Right lobe of liver (tissue), 4 donors: Measurements from ENCODE around the gene LSM3.

Experiments used
- POLR2A ChIP-seq: fragments of 450-650 bp; IDR thresholded peaks from one replicate; pipeline ENCODE4 v1.6.1; 2017; ENCODE audit warnings: antibody characterized with exemption, mild to moderate bottlenecking
- TF ChIP-seq, protein P1 (sequence below), 4 donors: fragments of 200-600 bp in 3 of 4; fragments of 450-650 bp in 1 of 4; IDR thresholded peaks; one replicate each; pipeline versions ENCODE4 v1.5.1 to v1.8.0; 2016 to 2022; ENCODE audit warnings: antibody characterized with exemption in 4 of 4, mild to moderate bottlenecking in 2 of 4
- donor health status: DM: no; HTN: no; CAD: no.
- donor health status: DM: no; HTN: no; CAD: no.
- donor health status: DM: no; HTN: yes; CAD: no.

DNA sequence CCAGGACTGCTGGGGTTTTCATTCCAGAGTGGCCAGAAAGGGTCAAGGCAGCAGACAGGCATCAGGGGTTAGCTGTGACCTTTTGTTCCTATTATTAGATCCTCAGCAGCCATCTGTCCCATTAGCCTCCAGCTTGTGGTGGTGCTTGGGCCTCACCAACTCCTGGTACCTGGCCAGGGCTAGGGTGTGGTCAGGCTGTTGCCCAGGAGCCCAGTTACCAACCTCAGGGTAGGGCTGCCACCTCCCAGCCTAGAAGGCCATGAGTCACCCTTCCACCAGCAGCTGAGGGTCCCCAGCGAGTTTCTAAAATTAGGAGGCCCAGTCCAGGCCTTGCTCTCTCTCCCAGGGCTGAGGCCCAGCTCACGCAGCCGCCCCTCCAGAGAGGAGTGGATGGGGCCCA, 41.6 kb upstream of the LSM3 start:
- TF ChIP-seq, protein P1, sequence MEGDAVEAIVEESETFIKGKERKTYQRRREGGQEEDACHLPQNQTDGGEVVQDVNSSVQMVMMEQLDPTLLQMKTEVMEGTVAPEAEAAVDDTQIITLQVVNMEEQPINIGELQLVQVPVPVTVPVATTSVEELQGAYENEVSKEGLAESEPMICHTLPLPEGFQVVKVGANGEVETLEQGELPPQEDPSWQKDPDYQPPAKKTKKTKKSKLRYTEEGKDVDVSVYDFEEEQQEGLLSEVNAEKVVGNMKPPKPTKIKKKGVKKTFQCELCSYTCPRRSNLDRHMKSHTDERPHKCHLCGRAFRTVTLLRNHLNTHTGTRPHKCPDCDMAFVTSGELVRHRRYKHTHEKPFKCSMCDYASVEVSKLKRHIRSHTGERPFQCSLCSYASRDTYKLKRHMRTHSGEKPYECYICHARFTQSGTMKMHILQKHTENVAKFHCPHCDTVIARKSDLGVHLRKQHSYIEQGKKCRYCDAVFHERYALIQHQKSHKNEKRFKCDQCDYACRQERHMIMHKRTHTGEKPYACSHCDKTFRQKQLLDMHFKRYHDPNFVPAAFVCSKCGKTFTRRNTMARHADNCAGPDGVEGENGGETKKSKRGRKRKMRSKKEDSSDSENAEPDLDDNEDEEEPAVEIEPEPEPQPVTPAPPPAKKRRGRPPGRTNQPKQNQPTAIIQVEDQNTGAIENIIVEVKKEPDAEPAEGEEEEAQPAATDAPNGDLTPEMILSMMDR (IDR thresholded peaks at IDR 0.05) = no peak
- no peak for TF ChIP-seq POLR2A
